ENCODE results near the gene PAQR5.
"Not testable (repeated sequence)": the region's sequence is repeated elsewhere in the genome, so short reads cannot be mapped to it uniquely, and the experiment has no call there.

PAQR5 gene

DNA sequence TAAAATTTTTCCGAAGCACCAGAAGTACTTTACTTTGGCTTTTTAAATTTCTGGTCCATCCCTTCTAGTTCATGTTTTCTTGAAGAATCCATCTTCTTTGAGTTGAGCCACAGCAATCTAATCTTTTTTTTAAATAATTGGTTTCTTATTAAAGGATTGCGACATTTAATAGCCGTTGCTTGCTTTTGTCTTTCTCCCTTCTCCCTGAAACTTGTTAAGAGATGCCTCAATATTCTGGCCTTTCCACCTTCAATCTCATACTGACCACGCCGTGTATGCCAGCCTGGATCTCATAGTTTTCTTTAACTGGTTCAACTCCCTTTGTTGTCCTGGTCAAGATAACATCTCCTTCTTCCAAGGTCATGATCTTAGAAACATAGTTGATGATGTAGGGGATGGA lies 135.5 kb downstream of the PAQR5 start:
- no peak for DNase-seq

DNA sequence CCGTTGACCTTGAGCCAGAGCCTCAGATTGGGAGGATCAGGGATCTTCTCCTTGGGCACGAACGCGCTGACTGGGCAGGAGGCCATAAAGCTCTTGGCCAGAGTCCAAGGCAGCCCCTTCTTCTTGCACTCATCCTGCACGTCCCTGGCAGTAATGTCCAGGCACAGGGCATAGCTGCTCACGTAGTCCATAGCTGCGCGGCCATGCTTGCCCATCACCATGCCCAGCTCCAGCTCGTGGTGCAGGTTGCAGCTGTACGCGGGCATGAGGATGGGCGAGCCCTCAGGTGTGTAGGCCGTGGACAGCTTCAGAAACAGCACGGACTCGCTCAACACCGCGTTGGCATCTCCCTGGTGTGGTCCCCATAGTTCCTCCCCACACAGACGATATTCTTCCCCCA lies 136.0 kb downstream of the PAQR5 start:
- no peak for DNase-seq

DNA sequence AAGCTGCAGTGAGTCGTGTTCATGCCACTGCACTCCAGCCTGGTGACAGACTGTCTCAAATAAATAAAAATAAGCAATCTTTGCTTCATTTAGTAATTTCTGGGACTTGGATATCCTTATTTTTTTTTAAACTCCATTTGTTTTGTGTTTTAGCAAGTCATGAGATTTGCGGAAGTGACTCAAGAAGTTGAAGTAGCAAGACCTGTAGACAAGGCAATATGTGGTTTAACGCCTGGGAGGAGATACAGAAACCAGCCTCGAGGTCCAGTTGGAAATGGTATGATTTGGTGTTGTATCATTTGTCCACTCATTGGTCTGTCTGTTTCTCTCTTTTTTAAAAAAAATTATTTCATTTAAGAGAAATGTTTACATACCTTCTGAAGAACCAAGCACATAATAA lies 137.3 kb downstream of the PAQR5 start:
- DNase-seq: no peak

DNA sequence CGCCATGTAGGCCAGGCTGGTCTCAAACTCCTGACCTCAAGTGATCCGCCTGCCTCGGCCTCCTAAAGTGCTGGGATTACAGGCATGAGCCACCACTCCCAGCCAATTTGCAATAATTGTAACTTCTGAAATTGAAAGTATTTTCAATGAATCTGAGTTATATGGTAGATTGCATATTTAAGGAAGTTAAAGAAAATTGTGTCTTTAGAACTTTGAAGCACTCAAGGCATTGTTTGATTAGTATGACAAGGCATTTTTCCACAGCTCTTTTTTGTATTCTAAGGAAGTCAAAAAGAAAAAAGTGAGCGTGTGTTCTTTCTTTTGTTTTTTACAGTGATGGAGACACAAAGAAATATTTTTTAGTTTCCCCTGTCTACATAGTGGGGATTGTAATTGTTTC lies 138.2 kb downstream of the PAQR5 start:
- no peak for DNase-seq

DNA sequence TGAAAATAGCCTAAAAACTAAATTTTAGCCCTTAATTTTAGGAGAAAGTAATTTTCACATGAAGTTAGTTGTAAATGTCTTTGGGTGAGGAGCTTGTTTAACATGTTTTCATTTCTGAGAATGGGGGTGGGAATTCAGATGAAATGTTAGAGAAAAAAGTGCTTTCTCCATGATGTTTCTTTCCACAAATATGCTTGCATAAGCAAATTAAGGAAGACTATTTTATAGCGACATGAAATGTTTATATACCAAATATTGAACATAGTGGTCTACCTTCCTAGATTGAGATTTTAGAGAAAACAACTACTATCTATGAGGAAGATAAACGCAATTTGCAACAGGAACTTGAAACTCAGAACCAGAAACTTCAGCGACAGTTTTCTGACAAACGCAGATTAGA lies 140.9 kb downstream of the PAQR5 start:
- no peak for DNase-seq

DNA sequence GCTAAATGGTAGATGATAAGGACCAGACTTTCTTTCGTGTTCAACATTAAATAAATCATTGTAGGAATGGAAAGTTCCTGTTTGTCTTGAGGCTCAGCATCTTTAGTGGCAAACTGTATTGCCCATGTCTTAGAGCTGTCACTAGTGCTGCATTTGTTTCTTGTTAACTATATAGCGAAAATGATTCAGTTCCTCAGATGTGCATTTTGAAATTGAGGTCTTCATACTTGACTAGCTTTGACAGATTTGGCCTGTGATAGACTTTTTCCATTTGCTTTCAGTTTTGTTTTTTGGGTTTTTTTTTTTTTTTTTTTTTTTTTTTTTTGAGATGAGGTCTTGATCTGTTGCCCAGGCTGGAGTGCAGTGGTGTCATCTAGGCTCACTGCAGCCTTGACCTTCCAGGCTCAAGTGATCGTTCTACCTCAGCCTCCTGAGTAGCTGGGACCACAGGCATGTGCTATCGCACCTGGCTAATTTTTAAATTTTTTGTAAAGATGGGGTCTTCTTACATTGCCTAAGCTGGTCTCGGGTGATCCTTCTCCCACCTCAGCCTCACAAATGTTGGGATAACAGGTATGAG lies 144.4 kb downstream of the PAQR5 start:
- no peak for DNase-seq

DNA sequence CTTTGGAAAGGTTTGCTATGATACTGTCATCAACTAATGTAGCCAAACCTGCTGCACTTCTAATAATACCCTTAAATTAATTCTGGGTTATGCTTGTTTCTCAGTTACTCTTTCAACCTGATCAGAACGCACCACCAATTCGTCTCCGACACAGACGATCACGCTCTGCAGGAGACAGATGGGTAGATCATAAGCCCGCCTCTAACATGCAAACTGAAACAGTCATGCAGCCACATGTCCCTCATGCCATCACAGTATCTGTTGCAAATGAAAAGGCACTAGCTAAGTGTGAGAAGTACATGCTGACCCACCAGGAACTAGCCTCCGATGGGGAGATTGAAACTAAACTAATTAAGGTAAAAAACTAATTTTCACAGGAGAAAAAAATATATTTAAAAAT lies 146.0 kb downstream of the PAQR5 start:
- no peak for DNase-seq

DNA sequence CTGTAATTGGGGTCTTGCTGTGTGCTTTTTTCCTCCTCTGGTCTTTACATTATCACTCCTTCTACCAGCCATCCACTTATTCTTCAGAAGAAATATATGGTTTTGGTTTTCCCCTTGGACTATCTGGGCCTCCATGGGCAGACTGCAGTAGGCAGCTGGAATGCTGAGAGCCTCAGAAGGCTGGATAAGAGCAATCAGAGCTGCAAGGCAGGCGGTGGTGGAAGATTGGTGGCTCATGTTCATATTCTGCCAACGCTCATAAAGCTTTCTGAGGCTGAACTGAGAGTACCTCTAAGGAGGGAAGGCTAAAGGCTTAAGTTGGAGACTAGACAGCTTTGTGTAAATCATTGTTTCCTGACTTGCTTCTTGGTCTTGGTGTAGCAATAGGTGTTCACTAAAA lies 148.2 kb downstream of the PAQR5 start:
- DNase-seq: no peak

DNA sequence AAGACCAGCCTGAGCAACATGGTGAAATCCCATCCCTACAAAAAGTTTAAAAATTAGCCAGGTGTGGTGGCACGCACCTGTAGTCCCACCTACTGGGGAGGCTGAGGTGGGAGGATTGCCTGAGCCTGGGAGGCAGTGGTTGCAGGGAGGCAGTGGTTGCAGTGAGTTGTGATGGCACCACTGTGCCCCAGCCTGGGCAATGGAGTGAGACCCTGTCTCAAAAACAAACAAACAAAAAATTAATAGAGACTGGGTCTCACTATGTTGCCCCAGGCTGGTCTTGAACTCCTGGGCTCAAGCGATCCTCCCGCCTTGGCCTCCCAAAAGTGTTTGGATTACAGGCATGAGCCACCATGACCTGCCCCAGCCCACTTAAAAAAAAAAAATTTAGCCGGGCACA lies 151.5 kb downstream of the PAQR5 start:
- DNase-seq: not testable (repeated sequence)

DNA sequence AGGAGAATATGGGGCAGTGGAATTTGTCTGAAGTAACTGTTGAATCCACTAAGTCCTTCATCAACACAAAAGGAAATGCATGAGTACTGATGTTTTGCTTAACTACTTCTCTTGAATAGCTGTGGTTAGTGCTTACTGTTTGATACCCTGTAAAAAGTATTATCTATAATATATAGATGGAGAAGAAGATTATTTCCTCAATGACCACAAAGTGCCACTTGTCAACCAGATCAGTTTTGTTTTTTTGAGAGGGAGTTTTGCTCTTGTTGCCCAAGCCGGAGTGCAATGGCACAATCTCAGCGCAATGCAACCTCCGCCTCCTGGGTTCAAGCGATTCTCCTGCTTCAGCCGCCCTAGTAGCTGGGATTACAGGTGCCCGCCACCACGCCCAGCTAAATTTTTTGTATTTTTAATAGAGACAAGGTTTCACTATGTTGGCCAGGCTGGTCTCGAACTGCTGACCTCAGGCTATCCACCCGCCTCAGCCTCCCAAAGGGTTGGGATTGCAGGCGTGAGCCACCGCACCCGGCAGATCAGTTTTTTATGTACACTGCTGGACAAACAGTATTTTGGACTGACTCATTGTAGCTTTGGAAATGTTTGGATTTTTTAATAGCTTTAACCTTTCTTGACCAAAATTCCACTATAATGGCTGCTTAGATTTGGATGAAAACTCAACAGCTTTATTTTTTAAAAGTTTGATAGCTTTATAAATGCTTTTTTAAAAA lies 152.4 kb downstream of the PAQR5 start:
- DNase-seq: no peak

DNA sequence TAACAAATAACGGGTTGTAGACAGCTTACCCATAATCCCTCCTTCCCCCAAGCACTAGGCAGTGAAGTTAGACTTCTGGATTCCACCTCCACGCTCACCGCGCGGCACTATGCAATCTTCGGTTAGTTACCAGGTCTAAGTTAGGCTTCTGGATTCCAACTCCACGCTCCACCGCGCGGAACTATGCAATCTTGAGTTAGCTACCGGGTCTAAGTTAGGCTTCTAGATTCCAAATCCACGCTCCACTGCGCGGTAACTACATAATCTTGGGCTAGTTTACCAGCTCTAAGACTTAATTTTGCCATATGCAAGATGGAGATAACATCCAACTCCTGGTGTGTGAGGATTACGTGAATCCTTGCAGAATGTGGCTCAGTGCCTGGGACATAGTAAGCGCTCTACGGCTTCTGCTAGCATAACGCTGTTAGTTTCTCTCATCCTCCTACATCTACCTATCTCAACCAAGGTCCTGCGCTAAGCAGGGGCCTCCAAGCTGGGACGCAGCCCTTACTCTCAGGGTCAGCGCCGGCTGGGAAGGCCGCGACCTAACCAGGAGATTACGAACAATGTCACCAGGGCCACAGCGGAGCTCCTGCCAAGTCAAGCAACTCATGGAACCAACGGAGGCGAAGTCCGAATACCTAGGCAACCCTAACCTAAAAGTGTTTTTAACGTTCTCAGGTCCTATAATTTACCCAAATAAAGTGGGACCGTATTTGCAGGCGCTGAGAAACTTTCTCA lies 153.4 kb downstream of the PAQR5 start:
- DNase-seq: no peak

DNA sequence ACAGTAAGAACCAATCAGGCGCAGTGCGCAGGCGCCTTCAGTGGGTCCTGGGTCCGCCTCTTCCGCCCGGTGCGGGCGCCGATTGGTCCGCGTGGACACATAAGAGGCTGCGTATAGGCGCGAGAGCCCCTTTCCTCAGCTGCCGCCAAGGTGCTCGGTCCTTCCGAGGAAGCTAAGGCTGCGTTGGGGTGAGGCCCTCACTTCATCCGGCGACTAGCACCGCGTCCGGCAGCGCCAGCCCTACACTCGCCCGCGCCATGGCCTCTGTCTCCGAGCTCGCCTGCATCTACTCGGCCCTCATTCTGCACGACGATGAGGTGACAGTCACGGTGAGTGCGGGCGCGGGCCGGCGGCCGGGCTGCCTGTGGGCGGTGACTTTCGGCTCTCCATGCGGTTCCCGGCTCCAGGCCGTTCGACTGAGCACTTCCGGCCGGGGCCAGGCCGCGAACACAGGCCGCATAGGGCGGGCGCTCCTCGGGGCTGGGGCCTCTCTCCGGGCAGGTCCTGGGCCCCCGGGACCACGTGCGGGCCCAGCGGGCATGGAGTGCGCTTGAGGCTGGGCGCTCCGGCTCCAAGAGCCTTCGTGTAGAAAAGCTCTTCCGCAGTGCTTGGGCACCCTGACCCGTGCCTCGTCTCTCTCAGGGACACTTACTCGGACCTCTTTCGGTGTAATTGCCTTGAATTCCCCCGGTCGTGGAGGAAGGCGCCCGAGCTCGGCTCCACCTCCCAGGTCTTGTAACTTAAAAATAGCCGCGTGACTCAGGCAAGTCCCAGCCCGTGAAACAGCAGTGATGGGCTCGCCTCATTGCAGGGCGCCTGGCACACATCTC lies 154.2 kb downstream of the PAQR5 start, which contains the start of gene RPLP1:
RPLP1 (plus strand) TSS at position 127 of the 830 bp plus-strand sequence; CDS start at position 258, 131 bp downstream.
- DNase-seq: peak; percentile 69

DNA sequence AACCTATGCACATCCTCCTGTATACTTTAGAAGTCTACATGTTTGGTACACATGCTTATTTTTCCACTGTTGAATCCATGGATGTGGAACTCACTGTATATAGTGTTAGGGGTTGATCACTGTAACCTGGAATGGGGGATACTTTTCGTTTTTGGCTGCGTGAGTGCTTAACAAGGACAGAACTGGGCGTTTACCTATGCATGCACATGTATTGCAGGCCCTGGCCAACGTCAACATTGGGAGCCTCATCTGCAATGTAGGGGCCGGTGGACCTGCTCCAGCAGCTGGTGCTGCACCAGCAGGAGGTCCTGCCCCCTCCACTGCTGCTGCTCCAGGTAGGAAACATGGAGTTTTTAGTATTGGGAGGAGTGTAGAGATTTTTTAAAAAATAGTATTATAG lies 156.2 kb downstream of the PAQR5 start:
- DNase-seq: no peak

DNA sequence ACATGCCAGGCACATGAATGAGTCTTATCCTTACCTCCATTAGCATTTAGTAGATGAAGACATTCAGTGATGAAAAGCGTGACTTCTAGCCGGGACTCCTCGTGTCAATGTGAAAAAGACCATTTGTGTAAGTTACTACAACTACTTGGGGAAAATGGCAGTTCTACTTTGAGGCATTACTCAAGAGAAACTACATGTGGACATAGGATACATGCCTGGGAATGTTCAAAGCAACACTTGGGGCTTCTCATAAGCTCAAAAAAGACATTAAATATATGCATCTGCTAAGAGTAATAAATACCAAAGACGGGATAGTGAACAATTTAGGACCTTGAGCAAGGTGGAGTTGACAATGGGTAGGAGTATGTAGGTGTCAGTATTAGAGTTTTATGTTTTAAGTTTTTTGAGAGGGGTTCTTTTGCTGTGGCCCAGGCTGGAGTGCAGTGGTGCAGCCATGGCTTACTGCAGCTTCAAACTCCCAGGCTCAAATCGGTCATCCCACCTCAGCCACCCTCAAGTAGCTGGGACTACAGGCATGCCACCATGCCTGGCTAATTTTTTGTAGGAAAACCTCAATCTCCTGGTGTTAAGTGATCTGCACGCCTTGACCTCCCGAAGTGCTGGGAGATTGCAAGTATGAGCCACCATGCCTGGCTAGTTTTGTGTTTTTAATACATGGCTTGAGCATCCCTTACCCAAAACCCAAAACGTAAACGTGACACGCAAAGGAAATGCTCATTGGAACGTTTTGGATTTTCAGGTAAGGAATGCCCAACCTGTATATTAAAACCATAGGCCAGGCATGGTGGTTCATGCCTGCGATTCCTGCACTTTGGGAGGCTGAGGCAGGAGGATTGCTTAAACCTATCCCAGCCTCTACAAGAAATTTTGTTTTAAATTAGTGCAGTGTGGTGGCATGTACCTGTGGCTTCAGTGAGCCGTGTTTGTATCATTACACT lies 157.8 kb downstream of the PAQR5 start:
- no peak for DNase-seq

Measured in NCI-H1436 treated with DMSO at 0.1 percent for 48 hours (cell line).